GM12801 (cell line): Measurements from ENCODE around the gene TUSC2.

ENCODE experiments used
- CTCF ChIP-seq: IDR thresholded peaks from one replicate; pipeline ENCODE4 v1.5.1; 2011; ENCODE audit warnings: control low read depth; ENCODE audit not compliant: insufficient read length; ENCODE audit errors: extremely low read depth

The TUSC2 gene

DNA sequence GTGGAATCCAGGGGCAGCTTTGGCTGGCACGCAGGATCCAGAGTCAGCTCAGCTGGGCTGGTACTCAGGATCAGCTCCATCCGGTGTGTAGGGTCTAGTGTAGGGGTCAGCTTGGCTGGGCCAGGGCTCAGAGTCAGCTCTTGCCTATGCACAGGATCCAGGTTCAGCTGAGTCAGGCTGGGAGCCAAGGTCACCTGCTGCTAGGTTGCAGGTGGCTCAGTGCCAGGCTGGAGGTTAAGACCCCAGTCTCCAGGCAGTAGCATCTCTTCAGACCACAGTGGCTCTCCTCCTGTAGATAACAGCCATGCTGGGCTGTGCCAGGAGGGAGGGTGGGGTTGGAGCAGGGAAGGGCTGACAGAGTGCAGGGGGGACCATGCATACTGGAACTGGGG lies 30.6 kb downstream of the TUSC2 start:
- TF ChIP-seq CTCF, result no peak

GRCh38 chr3:50296721-50297383 lies 31.2 kb downstream of the TUSC2 start:
- TF ChIP-seq CTCF, result no peak

DNA sequence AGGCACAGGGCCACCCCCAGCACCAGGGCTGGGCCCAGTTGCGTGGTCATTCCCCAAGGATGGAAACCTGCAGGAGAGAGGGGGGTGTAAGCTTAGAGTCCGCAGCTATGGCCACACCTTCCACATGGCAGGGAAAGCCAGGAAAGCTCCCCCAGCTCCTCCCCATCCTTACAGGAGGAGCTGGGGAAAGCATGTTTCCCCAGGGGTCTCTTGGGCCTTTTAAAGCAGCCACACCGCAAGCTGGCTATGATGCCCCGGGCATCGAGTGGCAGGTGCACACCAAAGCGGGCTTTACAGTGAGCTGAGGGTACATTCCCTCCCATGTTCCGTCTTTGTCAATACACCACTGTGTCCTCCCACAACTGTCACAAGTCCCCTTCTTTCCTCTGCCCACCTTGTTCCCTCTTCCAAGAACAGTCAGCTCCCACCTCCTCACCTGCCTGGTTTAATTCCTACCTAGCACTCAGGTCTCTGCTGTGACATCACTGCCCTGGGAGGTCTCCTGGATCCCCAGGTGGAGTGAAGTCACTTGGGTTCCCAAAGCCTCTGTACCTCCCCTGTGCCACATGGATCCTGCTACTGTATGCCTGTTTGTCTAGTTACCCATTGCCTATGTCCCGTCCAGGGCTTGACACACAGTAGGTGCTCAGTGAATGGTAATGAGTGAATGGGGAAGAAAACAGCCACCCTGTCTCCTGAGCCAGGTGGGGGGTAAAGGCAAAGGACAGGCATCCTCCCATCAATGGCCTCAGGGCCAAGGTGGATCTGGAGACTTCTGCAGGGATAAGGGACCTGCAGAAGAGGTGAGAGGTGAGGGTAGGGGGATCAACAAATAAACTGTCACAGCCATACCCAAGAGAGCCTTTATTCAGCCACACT lies 32.2 kb downstream of the TUSC2 start:
- TF ChIP-seq CTCF, result no peak

DNA sequence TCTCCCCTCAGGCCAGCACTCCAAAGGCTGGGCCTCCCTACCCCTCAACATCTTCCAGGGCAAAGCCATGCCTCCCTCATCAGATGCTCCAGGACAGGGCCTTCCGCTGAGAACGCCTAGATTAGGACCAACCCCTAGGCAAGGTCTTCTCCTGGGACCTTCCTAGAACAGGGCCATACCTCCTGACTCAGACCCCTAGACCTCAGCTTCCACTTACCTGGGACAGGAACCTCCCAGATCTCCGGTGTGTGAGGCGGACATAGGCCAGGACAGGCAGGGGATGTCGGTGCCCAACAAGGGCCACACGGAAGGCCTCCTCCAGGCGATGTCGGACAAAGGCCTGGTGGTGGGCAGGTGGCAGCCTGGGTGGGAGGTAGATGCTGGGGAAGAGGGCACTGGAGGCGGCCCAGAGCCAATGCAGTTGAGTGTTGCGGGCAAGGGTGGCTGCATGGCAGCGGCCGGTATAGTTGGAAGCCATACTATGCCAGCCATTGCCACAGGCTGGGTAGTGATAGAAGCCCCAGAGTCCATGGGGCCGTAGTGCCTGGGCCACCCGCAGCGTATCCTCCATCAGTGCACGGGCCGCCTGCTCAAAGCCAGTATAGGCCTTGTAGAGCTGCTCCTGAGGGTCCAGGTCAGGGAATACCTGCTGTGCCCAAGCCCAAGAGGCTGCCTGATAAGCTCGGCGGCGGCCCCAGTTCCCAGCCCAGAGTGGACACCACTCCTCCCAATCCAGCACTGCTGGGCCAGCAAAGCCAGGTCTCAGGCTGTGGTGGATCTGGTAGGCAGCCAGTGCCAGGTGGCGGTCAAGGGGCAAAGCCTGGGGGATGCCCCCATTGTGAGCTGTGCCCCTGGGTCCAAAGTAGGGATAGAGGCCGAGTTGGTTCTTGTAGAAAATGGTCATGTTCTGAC lies 33.3 kb downstream of the TUSC2 start:
- no peak for TF ChIP-seq CTCF

DNA sequence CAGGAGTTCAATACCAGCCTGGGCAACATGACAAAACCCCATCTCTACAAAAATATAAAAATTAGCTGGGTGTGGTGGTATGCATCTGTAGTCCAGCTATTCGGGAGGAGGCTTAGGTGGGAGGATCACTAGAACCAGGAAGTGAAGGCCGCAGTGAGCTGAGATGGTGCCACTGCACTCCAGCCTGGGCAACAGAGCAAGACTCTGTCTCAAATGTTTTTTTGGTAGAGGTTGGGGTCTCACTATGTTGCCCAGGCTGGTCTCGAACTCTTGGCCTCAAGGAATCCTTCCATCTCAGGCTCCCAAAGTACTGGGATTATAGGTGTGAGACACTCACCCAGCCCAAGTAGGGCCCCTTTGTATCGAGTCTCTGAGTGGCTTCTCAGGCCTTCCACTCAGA lies 33.9 kb downstream of the TUSC2 start:
- TF ChIP-seq CTCF, result no peak

DNA sequence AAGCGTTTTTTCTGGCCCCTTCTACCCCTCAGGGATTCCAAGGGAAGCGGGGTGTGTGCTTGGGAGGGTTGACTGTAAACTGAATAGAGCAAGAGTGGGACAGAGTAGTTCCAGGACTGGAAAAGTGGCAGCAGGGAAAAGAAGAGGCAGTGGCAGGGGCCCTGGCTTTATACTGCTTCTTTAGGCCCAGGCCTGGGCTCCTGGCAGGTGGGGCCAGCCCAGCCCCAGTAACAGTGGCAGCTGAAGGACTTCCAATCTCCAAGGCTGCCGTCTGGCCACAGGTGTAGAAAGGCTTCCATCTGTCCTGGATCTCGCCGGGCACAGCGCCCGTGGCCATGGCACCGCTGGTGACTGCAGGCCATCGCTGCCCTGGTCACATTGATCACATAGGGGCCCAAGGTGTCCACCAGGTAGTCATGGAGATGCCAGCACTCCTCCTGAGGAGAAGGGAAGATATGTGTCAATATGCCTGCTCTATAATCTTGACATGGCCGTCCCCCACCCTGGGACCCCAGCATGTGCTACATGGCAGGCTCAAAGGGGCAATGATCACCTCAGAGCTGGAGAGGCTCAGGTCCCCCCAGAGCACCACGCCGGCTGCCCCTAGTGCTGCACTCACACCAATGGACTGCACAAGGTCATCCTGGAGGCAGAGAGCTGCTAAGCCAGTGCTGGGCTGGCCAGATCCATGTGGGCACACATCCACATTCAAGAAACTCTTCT lies 34.8 kb downstream of the TUSC2 start:
- TF ChIP-seq CTCF, result no peak
